CD4-positive, alpha-beta T cell treated with Interleukin-10 for 1 hour (primary cell): ENCODE measurements around the gene CFAP157.
"Not testable (repeated sequence)": the region's sequence is repeated elsewhere in the genome, so short reads cannot be mapped to it uniquely, and the experiment has no call there.

Source experiments
- DNase-seq: peaks from one replicate; pipeline ENCODE4 v3.0.0-alpha.2; 2020

The CFAP157 gene

DNA sequence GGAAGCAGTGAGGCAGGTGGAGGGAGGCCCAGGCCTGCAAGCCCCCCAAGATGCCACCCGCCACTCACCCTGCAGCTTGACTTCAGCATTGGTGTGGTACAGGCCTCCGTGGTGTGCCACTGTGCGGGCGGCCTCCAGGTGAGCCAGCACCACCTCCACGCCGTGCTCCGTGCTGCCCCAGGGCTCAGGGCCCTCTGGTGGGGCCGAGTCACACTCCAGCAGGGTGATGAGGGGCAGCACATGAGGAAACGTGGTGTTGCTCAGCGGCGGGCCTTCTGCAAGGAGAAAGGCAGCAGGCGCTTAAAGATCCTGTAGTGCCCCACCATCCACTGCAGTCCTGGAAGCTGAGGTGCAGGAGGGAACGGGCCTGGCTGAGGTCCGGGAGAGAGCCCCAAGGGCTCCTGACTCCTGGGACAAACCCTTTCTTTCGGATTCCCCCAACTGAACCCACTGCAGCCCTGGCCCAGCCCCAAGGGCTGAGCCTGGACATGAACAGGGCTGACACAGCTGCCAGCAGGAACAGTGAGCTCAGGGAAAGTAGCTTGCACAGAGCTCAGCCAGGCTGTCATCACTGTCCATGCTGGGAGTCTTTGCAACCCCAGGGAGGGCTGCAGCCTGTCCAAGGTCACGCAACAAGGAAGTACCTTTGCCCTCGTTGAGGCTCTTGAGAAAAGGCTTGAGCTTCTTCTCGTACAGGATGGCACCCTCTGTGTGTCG lies 33.0 kb downstream of the CFAP157 start:
- DNase-seq, result no peak

DNA sequence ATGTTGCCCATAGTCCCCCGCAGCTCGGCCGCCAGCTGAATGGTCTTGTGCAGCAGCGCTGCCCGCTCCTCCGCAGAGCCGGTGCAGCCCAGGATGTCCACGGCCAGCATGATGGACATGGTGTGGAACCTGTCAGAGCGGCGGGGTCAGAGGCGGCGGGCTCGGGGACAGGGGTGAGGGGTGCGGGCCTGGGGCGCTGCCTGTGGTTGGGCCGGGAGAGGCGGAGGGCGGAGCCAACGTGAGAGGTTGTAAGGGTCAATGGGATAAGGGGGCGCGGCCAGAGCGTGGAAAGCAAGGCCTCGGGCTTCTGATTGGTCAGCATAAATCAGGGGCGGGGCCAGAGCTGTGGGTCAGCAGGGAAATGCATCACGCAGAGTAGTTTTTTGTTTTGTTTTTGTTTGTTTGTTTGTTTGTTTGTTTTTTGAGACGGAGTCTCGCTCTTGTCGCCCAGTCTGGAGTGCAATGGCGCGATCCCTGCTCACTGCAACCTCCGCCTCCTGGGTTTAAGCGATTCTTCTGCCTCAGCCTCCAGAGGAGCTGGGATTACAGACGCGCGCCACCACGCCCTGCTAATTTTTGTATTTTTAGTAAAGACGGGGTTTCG lies 35.1 kb downstream of the CFAP157 start:
- DNase-seq, result no peak

GRCh38 chr9:127742435-127743088 lies 35.8 kb downstream of the CFAP157 start:
- no peak for DNase-seq

- DNase-seq, result no peak
Observed at GRCh38 chr9:127744398-127745110, 37.8 kb downstream of the CFAP157 start.

DNA sequence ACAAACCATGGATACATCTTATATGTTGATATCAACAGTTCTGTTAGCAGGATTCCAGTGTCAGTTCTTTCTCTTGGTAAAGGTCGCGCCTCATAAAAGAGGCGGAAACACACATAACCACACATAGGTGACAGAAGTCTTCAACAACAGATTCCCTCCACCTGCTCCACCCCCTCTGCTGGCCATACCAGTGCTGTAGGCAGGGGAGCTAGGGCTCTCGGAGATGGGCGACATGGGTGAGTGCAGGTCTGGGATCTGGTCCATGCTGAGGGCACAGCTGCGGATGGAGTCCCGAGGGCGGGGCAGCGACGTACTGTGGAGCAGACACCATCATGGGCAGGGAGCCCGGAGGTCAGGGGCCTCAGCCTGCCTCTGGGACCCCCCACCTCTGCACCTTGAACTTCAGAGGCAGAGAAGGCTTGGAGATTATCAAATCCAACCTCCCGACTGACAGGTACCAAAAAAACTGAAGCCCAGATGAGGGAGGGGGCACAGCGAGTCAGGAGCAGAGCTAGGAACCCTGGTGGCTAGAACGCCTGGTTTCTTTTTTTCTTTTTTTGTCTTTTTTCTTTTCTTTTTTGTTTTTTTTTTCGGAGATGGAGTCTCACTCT lies 40.3 kb downstream of the CFAP157 start:
- peak; percentile 47 for DNase-seq

GRCh38 chr9:127749090-127749787 lies 42.5 kb downstream of the CFAP157 start:
- DNase-seq, result no peak

GRCh38 chr9:127751269-127752054 lies 44.7 kb downstream of the CFAP157 start:
- no peak for DNase-seq

- no peak for DNase-seq
Observed at GRCh38 chr9:127753148-127753547, 46.4 kb downstream of the CFAP157 start.

- DNase-seq, result no peak
Observed at GRCh38 chr9:127753622-127754021, 46.8 kb downstream of the CFAP157 start.

- no peak for DNase-seq
Observed at GRCh38 chr9:127754099-127755060, 47.6 kb downstream of the CFAP157 start.

DNA sequence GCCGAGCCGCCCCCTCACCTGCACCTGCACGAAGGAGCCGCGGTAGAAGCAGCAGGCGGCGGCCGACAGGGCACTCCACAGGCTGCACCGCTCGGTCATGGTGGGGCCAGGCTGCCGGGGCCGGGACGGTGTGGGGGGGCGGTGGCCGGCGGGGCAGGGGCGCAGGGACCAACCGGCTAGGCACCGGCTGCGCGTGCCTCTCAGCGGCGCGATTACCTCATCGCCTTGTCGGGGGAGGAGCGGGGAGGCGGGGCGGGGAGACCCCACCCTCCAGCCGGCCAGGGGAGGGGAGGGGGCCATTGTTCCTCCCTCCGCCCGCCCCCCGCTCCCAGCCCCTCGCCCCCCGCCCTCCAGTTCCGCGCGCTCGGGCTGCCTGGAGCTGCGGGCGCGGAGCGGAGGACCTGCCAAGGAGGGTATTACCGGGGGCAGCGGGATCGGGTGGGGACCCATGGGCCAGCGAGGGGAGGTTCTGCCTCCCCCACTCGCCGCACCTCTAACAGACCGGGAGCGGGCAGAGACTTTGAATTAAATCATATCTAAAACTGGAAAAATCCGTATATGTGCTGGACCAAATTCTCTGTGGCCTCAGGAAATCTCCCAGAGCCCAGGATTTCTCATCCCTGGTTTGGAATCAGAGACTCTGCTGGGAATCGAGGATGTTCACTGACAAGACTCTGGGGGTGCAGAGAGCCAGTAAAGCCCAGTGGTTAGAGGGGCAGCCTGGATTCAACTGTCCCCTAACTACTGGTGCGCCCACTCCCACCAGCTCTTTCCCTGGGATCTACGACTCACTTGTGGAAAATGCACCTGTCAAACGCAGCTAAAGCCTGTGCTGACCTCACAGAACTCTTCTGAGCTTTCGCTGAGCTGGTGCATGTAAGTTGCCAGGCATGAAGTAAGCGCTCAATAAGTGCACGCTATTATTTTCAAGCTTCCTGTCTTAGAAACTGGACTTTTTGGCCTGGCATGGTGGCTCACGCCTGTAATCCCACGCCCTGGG lies 48.6 kb downstream of the CFAP157 start:
- no peak for DNase-seq

DNA sequence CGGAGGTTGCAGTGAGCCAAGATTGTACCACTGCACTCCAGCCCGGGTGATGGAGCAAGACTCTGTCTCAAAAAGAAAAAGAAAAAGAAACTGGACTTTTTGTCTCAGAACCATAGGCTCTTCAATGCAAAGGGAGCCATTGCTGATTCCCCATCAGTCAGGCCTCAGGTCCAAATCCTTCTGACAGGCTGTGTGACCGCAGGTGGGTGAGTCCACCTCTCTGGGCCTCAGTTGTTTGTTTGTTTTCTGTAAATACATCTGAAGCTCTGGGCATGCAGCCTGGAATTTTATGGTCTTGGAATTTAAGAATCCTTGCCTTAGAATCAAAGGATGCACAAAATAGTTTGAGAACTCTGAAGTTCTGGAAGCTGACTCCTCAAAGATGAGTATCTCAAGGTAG lies 49.4 kb downstream of the CFAP157 start:
- DNase-seq, result no peak

- not testable (repeated sequence) for DNase-seq
Observed at GRCh38 chr9:127756776-127757175, 50.0 kb downstream of the CFAP157 start.

DNA sequence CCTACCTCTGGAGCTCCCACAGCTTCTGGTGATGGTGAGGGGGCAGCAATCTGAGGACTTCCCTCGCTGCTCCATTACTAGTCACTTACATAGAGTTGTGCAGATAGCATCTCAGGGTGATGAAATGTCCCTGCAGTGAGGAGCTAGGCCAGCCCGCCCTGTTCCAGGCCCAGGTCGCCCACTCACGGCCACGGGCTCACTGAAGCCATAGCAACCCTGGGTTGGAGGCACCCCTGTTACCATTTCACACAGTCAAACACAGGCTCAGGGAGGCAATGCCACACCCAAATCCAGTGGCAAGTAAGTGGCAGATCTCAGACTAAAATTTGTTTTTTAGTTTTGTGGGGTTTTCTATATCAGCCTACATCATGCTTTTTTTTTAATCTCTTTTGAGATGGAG lies 52.1 kb downstream of the CFAP157 start:
- no peak for DNase-seq

DNA sequence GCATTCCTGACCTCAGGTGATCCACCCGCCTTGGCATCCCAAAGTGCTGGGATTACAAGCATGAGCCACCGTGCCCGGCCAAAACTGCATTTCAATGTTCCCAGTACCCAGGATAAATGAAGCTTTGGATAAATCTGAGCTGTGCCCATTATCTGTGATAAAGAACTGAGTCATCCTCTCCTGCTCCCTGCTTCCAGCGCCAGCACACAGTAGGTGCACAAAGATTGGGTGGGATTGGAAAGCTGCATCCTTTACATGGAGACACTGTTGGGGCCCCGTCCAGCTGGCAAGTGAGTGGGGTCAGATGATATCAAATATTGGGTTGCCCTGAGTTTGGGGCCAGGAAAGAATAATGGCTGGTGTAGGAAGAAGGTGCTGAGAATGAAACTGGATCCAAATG lies 54.3 kb downstream of the CFAP157 start:
- no peak for DNase-seq

DNA sequence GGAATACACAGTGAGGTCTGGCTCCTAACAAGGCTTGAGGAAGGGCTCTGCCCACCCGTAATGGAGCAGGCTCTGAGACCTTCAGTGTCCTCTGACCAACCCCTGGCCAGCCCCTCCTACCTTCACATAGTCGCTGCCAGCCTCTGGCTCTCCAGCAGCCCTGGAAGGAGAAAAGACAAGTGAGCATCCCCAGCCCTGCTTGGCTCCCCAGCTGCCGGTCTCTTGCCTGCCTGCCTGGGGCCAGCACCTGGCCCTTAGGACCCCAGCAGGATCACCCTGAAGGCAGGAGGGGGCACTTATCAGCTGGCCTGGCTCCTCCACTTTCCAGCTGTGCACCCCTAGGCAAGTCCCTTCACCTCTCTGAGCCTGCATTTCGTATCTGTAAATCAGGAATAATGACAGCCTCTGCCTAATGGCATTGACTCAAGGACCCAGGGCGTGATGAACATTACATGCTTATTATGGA lies 54.7 kb downstream of the CFAP157 start:
- no peak for DNase-seq

DNA sequence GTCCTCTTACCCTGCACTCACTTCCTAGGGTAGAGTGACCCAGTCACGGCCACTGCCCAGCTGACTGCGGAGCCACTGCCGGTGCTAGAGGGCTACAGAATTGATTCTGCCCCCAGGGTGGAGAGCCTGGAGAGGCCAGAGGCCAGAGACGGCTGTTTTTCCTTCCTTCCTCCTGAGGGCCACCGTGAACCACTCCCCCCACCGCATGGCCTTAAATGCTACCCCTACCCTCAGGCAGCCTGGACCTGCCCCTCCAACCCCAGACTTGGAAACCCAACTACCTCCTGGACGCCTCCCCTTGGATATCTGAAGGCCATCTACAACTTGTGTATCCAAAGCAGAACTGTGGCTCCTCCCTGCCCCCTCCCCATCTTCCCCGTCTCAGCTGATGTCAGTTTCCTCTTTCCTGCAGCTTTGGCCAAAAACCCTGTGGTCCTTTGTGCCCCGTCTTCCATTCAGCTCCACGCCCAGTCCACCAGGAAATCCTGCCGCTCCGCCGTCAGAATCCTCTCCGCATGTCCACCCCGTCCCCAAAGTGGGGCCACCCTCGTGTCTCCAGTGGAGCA lies 55.4 kb downstream of the CFAP157 start:
- no peak for DNase-seq

- DNase-seq, result no peak
Observed at GRCh38 chr9:127763918-127764384, 57.2 kb downstream of the CFAP157 start.

DNA sequence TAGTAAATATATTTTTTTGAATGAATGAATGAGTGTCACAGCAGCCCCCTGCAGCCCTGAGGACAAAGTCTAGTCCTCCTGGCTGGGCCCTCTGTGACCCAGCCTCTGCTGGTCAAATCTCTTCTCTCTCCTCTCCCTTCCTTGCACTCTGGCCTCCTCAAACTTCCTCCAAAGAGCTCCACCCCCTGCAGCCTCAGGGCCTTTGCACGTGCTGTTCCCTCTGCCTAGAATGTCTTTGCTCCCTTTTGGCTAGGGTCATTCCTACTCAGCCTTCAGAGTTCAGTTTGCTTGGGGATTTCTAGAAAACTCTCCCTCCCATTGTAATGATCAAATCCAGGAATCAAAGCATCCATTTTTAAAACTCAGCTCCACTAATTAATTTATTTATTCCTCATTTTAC lies 58.6 kb downstream of the CFAP157 start:
- DNase-seq, result no peak
